GM12892 (cell line): ENCODE measurements around the gene AASDH.

ENCODE experiments used
- POLR2A ChIP-seq: IDR thresholded peaks from 2 replicates; pipeline ENCODE4 v1.6.1; 2011; ENCODE audit warnings: low read depth, low read length, control low read depth
- TAF1 ChIP-seq: IDR thresholded peaks from 2 replicates; pipeline ENCODE4 v1.6.1; 2011; ENCODE audit warnings: low read depth, mild to moderate bottlenecking, control low read depth, low read length, borderline replicate concordance

DNA sequence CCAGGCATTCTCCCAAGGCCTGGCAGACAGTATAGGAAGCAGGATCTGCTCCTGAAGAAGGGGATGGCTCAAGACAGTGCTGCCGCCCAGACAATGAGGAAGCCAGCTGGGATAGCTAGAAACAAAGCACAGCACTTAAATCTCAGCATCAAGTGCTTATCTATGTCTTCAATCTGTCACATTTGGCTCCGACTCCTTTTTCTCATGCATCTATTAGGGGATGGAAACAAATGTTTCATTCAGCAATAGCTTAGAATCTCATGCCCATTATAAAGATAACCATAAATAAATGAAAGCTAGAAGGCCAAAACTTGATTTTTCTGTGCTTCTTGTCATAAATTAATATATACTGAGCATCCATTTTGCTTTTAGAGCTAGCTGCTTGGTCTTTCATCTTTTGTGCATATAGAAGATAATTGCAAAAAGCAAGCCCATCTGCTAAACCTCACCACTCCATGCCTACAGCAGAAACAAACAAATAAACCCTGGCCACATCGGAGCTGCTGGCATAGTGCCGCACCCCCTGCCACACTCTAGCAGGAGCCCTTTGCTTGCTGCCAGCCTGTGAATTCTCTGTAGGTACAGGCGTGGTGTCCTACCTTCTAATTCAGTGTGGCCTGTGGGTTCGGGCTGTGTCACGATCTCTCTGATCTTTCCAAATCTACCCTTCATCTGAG, 75.9 kb downstream of the AASDH start:
- TF ChIP-seq POLR2A, result no peak
- no peak for TF ChIP-seq TAF1
